HepG2 (cell line): ENCODE measurements around the gene INSIG1. TPM values are rescaled to one million over a fixed set of nuclear protein-coding genes. Genes with fewer than 3 reads are reported as not detected.

Experiments
- ATAC-seq: fragments of 200-7000 bp; cut with Tn5 transposase; 3 replicates; pipeline ENCODE4 v1.9.1; 2020; ENCODE audit warnings: mild to moderate bottlenecking, moderate library complexity
- BruUV-seq: library from RNA; stranded (reverse); fragments of 400-500 nt; replicated peaks from 2 replicates; lab custom pipeline; 2021; lab: Mats Ljungman, UMichigan
- CTCF ChIA-PET: fragments of 300-600 bp; formaldehyde crosslinking; extraction: SDS; loops from one replicate; lab custom pipeline; 2021; ENCODE audit warnings: low total read pairs, inconsistent platforms, low intra/inter-chr PET ratio; lab: Yijun Ruan, JAX
- POLR2A ChIA-PET: fragments of 350-600 bp; sonication (Branson Sonifier 250); formaldehyde crosslinking; loops from one replicate; lab custom pipeline; 2020; ENCODE audit warnings: antibody characterized with exemption, inconsistent platforms; lab: Yijun Ruan, JAX
- DNase-seq: peaks from one replicate; pipeline ENCODE4 v3.0.0-alpha.2; 2015; ENCODE audit warnings: low spot score
- FAIRE-seq: peaks from 3 replicates; lab custom pipeline; 2011; peaks lifted over from hg19 to GRCh38; lab: Jason Lieb, UNC
- H2AFZ ChIP-seq: one replicate; pipeline ENCODE4 v1.6.1; 2011; ENCODE audit warnings: low read length, inconsistent platforms
- H3K27ac ChIP-seq: fragments of 300-600 bp; 3 replicates; pipeline ENCODE4 v1.8.0; 2011; ENCODE audit warnings: mixed run types, mild to moderate bottlenecking, mixed read lengths, low read length, inconsistent platforms; ENCODE audit not compliant: insufficient read depth; ENCODE audit errors: extremely low read length
- H3K27me3 ChIP-seq, 2 experiments: fragments of 200-600 bp in 1 of 2; 2 replicates in 1 of 2; 3 replicates in 1 of 2; pipeline versions ENCODE4 v1.6.0 to v1.8.0; 2011; ENCODE audit warnings: low read length in 2 of 2, mild to moderate bottlenecking in 2 of 2, moderate library complexity in 2 of 2, inconsistent platforms in 1 of 2; ENCODE audit not compliant: insufficient read depth in 2 of 2, control insufficient read depth in 1 of 2
- H3K36me3 ChIP-seq, 2 experiments: fragments of 200-600 bp in 1 of 2; replicated peaks in 1 of 2; 2 replicates in 1 of 2; 3 replicates in 1 of 2; pipeline versions ENCODE4 v1.5.1 to v1.8.0; 2011; ENCODE audit warnings: low read length in 2 of 2, inconsistent platforms in 1 of 2; ENCODE audit not compliant: insufficient read depth in 2 of 2, control insufficient read depth in 1 of 2
- H3K4me1 ChIP-seq: 2 replicates; pipeline ENCODE4 v1.5.1; 2012; ENCODE audit warnings: low read length, inconsistent platforms; ENCODE audit not compliant: insufficient read depth
- H3K4me2 ChIP-seq: 2 replicates; pipeline ENCODE4 v1.6.0; 2011; ENCODE audit warnings: low read depth, low read length, inconsistent platforms
- H3K4me3 ChIP-seq, 3 experiments: fragments of 200-600 bp in 1 of 3; sonication (generic), shearing (Covaris generic) in 1 of 3; replicated peaks in 1 of 3; 2 replicates each; pipeline ENCODE4 v1.5.1; 2011 to 2016; ENCODE audit warnings: low read length in 3 of 3, inconsistent platforms in 2 of 3, low read depth in 2 of 3, mild to moderate bottlenecking in 2 of 3, control low read depth in 1 of 3, mixed read lengths in 1 of 3; ENCODE audit not compliant: insufficient read depth in 1 of 3
- H3K79me2 ChIP-seq: one replicate; pipeline ENCODE4 v1.6.1; 2011; ENCODE audit warnings: low read length, inconsistent platforms; ENCODE audit not compliant: insufficient read depth
- H3K9ac ChIP-seq: 2 replicates; pipeline ENCODE4 v1.6.0; 2011; ENCODE audit warnings: mild to moderate bottlenecking, low read depth, low read length, inconsistent platforms; ENCODE audit not compliant: insufficient read depth
- H3K9me3 ChIP-seq: 2 replicates; pipeline ENCODE4 v1.5.1; 2012; ENCODE audit warnings: mild to moderate bottlenecking, low read length
- H4K20me1 ChIP-seq: 2 replicates; pipeline ENCODE4 v1.6.0; 2011; ENCODE audit warnings: inconsistent platforms, mild to moderate bottlenecking, low read length, moderate library complexity; ENCODE audit not compliant: insufficient read depth
- ATF7 ChIP-seq, 2 experiments: fragments of 450-650 bp in 1 of 2; sonication (generic) in 1 of 2; formaldehyde crosslinking in 1 of 2; IDR thresholded peaks; 2 replicates each; pipeline versions ENCODE4 v1.4.0 to v1.6.1; 2016 to 2020; ENCODE audit warnings: antibody characterized with exemption in 1 of 2, mild to moderate bottlenecking in 1 of 2, missing genetic modification reagents in 1 of 2
- HMGXB3 ChIP-seq: sonication (generic); formaldehyde crosslinking; IDR thresholded peaks from 2 replicates; pipeline ENCODE4 v1.4.0; 2020; ENCODE audit warnings: missing genetic modification reagents, borderline replicate concordance
- IKZF1 ChIP-seq: fragments of 450-650 bp; IDR thresholded peaks from 2 replicates; pipeline ENCODE4 v1.7.1; 2016
- RAD51 ChIP-seq: fragments of 450-650 bp; IDR thresholded peaks from 2 replicates; pipeline ENCODE4 v1.6.1; 2016; ENCODE audit warnings: borderline replicate concordance
- SP1 ChIP-seq, 2 experiments: fragments of 450-650 bp in 1 of 2; sonication (generic) in 1 of 2; formaldehyde crosslinking in 1 of 2; IDR thresholded peaks; 2 replicates each; pipeline versions ENCODE4 v1.4.0 to v1.6.1; 2016 to 2020; ENCODE audit warnings: missing genetic modification reagents in 1 of 2
- TRIM22 ChIP-seq: fragments of 450-650 bp; IDR thresholded peaks from 2 replicates; pipeline ENCODE4 v1.6.1; 2017
- ZFP36 ChIP-seq: fragments of 150-350 bp; IDR thresholded peaks from 2 replicates; pipeline ENCODE4 v1.6.1; 2018; ENCODE audit warnings: borderline replicate concordance, low read length, low read depth; ENCODE audit not compliant: partially characterized antibody
- ZNF232 ChIP-seq: sonication (generic); formaldehyde crosslinking; IDR thresholded peaks from 2 replicates; pipeline ENCODE4 v1.4.0; 2020; ENCODE audit warnings: missing genetic modification reagents, borderline replicate concordance
- ZNF282 ChIP-seq: fragments of 450-650 bp; IDR thresholded peaks from 2 replicates; pipeline ENCODE4 v1.6.1; 2018; ENCODE audit not compliant: partially characterized antibody
- WGBS: methylation state at CpG from one replicate; pipeline ENCODE4 v1.1.6; 2017; ENCODE audit warnings: low lambda C conversion rate; 5-methylcytosine and 5-hydroxymethylcytosine counted together
- in situ Hi-C: cut with HindIII; loops from 2 replicates; pipeline ENCODE4 v1.10.0; 2017; ENCODE audit warnings: low pct_unique_long_range_greater_than_20kb; ENCODE audit not compliant: extremely low pct_ligation_motif_present
- intact Hi-C: fragments of 100-400 bp; cut with micrococcal nuclease; formaldehyde crosslinking; loops from one replicate; pipeline ENCODE4 v1.10.0; 2022; ENCODE audit not compliant: unreplicated experiment
- polyA plus RNA-seq, 8 experiments: library from polyadenylated mRNA; depleted of rRNA in 3 of 8; stranded (reverse) in 7 of 8; unstranded in 1 of 8; fragments of >200 nt; fragmentation: Illumina TruSeq in 4 of 8; extraction: Trizol in 4 of 8; gene quantifications; 2 replicates each; pipeline versions ENCODE4 v1.2.1 to v1.2.3, GENCODE V29; 2011 to 2016; ENCODE audit warnings: low read depth in 4 of 8, missing spikeins in 1 of 8, mixed read lengths in 1 of 8; ENCODE audit not compliant: insufficient read depth in 1 of 8
- total RNA-seq, 5 experiments: library from RNA; depleted of rRNA; stranded (reverse); fragments of >200 nt; fragmentation: Illumina TruSeq; extraction: Trizol; gene quantifications; 2 replicates each; pipeline ENCODE4 v1.2.3, GENCODE V29; 2016; ENCODE audit warnings: low read depth in 1 of 5
- TF ChIP-seq, protein P1 (sequence below): fragments of 450-650 bp; IDR thresholded peaks from 2 replicates; pipeline ENCODE4 v1.6.1; 2016

The INSIG1 gene
- total and polyA plus RNA-seq, 2 of the 13 experiments (the other 11 are each of a cell fraction or from before 2014, with no cell fraction given) = 0.07 to 0.11 TPM

DNA sequence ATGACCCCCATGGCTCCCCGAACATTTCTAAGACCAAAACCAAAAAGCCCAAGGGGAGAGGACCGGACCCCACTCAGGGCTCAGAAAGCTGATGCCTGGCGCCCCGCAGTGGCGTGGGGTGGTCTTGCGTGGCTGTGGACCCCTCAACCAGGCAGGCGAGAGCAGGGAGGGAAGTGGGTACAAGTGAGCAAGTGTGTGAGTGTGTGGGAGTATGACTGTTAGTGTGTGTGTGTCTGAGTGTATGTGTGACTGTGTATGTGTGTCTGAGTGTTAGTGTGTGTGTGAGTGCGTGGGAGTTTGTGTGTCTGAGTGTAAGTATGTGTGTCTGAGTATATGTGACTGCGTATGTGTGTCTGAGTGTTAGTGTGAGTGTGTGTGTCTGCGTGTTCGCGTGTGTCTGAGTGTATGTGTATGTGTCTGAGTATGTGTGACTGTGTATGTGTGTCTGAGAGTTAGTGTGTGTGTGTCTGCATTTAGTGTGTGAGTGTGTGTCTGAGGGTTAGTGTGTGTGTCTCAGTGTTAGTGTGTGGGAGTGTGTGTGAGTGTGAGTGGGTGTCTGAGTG, 34.0 kb upstream of the INSIG1 start:
- FAIRE-seq = no peak
- WGBS = 59% methylated on average over 11 of the region's 12 CpGs
- POLR2A ChIA-PET = no interaction called here

More for the DNA sequence above, 34.0 kb upstream of the INSIG1 start:
- intact Hi-C loops = no loop called here
- Histone ChIP-seq H3K36me3 (no peaks in the 10 kb centered on the region), H3K27me3 (peaks cover 0 to 39% of the 10 kb centered on the region in 2 experiments), H4K20me1 (no peaks in the 10 kb centered on the region), H3K9me3 (no peaks in the 10 kb centered on the region), H2AFZ (no peak overlapping the region), H3K4me2 (no peak overlapping the region), H3K27ac (no peak overlapping the region), H3K4me3 (no peak overlapping the region), H3K4me1 (no peaks in the 10 kb centered on the region), H3K9ac (no peak overlapping the region), H3K79me2 (no peaks in the 10 kb centered on the region)
- DNase-seq = no peak
- no peak for TF ChIP-seq ZNF232 (CRISPR knock-in tag)
- no peak for TF ChIP-seq ZFP36
- 0 out of 2 replicates have a peak, but pooled peaks have one; percentile 55 for TF ChIP-seq IKZF1
- TF ChIP-seq RAD51 = 0 out of 2 replicates have a peak, but pooled peaks have one; percentile 14
- TF ChIP-seq HMGXB3 (CRISPR knock-in tag) = no peak
- TF ChIP-seq SP1 (IDR thresholded peaks at IDR 0.05) = 0 out of 2 replicates have a peak, but pooled peaks have one; percentile 21
- TF ChIP-seq SP1 (CRISPR knock-in tag; IDR thresholded peaks at IDR 0.05) = no peak
- TF ChIP-seq, protein P1, sequence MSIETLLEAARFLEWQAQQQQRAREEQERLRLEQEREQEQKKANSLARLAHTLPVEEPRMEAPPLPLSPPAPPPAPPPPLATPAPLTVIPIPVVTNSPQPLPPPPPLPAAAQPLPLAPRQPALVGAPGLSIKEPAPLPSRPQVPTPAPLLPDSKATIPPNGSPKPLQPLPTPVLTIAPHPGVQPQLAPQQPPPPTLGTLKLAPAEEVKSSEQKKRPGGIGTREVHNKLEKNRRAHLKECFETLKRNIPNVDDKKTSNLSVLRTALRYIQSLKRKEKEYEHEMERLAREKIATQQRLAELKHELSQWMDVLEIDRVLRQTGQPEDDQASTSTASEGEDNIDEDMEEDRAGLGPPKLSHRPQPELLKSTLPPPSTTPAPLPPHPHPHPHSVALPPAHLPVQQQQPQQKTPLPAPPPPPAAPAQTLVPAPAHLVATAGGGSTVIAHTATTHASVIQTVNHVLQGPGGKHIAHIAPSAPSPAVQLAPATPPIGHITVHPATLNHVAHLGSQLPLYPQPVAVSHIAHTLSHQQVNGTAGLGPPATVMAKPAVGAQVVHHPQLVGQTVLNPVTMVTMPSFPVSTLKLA = 0 out of 2 replicates have a peak, but pooled peaks have one; percentile 4
- TF ChIP-seq ZNF282 = peak; percentile 21
- TF ChIP-seq ATF7 (IDR thresholded peaks at IDR 0.05) = 0 out of 2 replicates have a peak, but pooled peaks have one; percentile 10
- no peak for TF ChIP-seq ATF7 (CRISPR knock-in tag; IDR thresholded peaks at IDR 0.05)
- 0 out of 2 replicates have a peak, but pooled peaks have one; percentile 78 for TF ChIP-seq TRIM22
- CTCF ChIA-PET = no interaction called here
- in situ Hi-C loops = no loop called here
- ATAC-seq = no peak
- BruUV-seq = no TSS peak
